ENCODE data around the gene MECP2.

- TF ChIP-seq POLR2A (IDR thresholded peaks at IDR 0.05; ENCODE audit: low read depth, low read length), result no peak
- TF ChIP-seq TAF1 (IDR thresholded peaks at IDR 0.05; ENCODE audit: low read depth, low read length), result no peak
- TF ChIP-seq POLR2AphosphoS5 (IDR thresholded peaks at IDR 0.05; ENCODE audit: low read depth, low read length), result no peak
These were observed 93.2 kb downstream of the MECP2 start for GRCh38 chrX:154004315-154004714.
